ENCODE data around the gene DLEC1.

Gene DLEC1, protein sequence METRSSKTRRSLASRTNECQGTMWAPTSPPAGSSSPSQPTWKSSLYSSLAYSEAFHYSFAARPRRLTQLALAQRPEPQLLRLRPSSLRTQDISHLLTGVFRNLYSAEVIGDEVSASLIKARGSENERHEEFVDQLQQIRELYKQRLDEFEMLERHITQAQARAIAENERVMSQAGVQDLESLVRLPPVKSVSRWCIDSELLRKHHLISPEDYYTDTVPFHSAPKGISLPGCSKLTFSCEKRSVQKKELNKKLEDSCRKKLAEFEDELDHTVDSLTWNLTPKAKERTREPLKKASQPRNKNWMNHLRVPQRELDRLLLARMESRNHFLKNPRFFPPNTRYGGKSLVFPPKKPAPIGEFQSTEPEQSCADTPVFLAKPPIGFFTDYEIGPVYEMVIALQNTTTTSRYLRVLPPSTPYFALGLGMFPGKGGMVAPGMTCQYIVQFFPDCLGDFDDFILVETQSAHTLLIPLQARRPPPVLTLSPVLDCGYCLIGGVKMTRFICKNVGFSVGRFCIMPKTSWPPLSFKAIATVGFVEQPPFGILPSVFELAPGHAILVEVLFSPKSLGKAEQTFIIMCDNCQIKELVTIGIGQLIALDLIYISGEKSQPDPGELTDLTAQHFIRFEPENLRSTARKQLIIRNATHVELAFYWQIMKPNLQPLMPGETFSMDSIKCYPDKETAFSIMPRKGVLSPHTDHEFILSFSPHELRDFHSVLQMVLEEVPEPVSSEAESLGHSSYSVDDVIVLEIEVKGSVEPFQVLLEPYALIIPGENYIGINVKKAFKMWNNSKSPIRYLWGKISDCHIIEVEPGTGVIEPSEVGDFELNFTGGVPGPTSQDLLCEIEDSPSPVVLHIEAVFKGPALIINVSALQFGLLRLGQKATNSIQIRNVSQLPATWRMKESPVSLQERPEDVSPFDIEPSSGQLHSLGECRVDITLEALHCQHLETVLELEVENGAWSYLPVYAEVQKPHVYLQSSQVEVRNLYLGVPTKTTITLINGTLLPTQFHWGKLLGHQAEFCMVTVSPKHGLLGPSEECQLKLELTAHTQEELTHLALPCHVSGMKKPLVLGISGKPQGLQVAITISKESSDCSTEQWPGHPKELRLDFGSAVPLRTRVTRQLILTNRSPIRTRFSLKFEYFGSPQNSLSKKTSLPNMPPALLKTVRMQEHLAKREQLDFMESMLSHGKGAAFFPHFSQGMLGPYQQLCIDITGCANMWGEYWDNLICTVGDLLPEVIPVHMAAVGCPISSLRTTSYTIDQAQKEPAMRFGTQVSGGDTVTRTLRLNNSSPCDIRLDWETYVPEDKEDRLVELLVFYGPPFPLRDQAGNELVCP (N-terminal part only)

DNA sequence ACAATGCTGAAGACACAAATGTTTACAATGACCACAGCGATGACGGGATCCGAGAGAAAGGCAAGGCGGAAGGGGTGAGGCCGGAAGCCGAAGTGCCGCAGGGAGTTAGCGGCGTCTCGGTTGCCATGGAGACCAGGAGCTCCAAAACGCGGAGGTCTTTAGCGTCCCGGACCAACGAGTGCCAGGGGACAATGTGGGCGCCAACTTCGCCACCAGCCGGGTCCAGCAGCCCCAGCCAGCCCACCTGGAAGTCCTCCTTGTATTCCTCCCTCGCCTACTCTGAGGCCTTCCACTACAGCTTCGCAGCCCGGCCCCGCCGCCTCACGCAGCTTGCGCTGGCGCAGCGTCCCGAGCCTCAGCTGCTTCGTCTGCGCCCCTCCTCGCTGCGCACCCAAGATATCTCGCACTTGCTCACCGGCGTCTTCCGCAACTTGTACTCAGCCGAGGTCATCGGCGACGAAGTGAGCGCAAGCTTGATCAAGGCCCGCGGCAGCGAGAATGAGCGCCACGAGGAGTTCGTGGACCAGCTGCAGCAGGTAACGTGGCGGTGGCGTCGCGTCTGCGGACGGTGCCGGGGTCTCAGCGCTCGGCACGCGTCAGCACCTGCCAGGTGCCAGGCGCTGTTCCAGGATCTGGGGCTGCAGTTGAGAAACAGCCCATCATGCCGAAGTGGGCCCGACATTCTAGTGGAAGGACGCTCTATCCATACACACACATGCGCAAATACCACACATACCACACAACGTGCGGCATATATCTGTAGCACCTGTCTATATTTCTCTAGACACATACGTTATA is at the start of gene DLEC1:
DLEC1 (plus strand) TSS at position 108 of the 798 bp plus-strand sequence; CDS start at position 126, 18 bp downstream.
- DNase-seq = peak; percentile 50

DNA sequence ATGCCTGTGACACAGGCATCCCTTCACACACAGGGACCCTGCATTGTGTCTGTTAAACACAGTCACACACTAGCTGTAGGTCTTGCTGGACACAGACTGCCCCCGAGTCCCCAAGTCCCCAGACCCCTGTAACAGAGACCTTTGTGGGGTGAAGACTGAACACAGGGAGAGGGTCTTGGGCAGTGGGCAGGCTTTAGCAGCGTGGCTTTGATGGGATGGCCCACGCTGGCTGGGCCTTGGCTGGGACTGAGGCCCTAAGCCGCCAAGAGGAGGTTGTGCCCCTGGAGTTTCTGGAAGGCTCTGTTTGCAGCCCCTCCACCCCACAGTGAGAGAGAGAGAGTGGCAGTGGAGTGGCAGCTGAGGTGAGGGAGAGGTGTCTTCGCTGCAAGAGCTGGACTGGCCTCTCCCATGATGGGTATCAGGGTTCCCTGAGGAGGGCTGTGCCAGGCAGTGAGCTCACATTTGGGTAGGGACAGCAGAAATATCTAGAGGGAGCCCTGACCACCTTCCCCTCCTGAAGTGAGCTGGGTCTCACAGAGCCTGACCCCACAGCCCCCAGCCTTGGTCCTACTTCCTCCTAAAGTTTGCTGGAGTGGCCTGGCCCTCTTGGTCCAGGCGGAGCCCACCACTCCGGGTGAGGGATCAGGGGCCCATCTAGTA is 49.1 kb upstream of the DLEC1 start:
- DNase-seq = no peak

DNA sequence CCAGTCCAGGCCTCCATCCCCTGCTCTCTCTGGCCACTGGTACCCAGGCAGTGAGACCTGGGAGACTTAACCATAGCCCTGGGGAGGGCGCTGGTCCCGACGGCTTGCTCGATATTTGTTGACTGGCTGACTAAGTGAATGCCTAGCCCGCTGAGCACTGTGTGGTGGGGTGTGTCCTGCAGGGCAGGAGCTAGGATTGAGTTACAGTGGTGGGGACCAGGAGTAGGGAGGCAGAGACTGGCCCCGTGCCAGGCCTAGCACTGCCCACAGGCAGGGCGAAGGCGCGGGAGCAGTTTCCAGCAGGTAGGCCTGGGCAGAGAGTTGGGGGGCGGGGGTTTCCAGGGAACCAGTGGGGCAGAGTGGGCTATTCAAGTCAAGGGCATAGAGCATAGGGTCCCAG is 48.5 kb upstream of the DLEC1 start, which contains the start of gene VILL:
VILL (plus strand) TSS at position 260 of the 400 bp plus-strand sequence. CDS start 2,887 bp downstream, outside the sequence.
- no peak for DNase-seq

DNA sequence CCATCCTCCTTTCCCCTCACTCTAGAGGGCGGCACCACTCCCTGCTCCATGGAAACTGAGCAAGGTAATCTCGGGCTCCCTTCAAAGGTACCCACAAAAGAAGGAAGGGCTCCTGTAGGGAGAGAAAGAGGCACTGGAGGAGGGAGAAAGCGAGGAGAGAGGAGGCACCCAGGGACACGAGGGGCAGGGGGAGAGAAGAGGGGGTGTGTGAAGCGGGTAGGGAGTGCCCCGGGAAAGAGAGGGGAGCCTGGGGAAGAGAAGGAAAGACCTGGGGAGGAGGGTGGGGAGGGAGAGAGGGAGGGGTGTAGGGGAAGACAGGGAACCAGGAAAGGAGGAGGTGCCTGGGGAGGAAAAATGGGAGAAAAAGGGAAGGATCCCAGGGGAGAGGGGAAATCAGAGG is 47.9 kb upstream of the DLEC1 start:
- no peak for DNase-seq

DNA sequence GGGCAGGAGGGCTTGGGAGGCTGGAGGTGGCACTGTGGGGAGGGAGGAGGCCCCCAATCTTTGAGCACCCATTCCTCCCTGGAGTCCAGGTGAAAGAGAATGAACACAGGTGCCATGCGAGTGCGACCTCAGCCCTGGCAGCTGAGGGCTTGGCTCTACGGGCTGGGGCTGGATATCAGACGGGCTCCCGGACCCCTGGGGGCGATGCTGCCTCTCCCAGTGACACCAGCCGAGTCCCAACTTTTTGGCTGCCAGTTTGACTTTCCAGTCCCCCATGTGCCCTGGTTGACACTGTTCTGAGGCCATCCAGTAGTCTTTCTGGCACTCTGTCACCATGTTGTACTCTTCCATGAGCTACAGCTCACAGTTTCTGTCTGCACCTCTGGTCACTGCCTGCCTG is 47.2 kb upstream of the DLEC1 start:
- DNase-seq = no peak

DNA sequence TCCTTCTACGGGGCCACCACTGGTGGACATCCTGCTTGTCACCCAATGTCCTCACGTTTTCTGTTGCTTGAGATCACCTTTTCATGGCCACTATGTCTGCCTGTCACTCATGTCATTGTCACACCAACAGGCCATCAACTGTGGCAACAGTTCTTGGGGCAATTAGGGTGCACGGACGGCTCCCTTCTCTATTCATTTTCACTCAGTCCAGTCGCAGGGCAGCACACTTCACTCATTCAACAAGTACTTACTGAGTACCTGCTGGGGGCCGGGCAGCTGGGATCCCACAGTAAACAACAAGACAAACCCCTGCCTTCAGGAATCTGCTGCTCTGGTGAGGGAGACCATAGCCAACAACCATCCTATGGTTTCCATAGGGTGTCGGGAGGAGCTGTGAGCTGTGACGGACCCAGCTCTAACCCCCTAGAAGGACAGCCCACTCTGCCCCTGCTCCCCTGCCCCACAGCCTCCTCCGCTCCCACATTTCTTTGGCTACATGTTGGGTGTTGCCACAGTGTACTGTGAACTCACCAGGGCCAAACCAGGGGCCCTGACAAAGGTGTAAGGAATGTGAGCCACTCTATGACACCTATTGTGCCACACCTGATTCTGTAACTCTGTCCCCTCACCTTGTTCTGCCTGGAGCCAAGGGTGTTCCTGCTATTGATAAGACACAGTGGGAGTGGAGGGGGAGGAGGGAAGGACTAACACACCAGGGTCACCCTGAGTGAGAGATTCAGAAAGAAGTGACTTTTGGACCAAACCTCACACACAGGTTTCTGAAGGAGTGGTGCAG is 46.5 kb upstream of the DLEC1 start:
- DNase-seq = no peak

DNA sequence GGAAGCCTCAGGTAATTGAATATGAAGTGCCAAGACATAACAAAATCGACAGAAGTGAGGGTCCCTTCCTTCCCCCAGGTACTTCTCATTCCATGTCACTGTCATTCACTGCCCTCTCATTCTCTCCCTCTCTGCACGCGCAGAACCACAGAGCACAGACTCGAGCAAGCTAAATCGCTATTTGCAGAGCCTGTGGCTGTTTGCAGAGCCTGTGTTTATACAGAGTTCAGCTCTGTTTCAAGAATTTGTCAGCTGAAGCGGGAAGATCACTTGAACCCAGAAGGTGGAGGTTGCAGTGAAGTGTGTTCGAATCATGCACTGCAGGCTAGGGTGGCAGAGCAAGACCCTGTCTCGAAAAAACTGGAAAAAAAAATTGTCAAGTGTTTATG is 45.9 kb upstream of the DLEC1 start:
- no peak for DNase-seq

DNA sequence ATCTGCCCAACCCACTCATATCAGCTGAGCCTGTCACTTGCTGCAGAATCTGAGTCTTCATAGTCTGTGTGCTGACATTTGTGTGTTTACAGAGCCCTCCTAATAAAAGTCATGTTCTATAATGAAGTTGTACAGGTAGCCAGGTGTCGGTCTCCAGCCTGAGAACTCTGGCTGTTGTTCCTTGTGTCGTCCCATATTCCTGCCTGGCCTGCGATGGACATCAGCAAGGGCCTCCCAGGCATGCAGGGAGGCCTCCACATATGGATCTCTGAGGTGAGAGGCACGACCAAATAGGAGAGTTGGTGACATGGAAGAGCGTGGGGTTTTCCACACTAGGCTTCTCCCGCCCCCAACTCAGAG is 45.6 kb upstream of the DLEC1 start:
- DNase-seq = no peak

DNA sequence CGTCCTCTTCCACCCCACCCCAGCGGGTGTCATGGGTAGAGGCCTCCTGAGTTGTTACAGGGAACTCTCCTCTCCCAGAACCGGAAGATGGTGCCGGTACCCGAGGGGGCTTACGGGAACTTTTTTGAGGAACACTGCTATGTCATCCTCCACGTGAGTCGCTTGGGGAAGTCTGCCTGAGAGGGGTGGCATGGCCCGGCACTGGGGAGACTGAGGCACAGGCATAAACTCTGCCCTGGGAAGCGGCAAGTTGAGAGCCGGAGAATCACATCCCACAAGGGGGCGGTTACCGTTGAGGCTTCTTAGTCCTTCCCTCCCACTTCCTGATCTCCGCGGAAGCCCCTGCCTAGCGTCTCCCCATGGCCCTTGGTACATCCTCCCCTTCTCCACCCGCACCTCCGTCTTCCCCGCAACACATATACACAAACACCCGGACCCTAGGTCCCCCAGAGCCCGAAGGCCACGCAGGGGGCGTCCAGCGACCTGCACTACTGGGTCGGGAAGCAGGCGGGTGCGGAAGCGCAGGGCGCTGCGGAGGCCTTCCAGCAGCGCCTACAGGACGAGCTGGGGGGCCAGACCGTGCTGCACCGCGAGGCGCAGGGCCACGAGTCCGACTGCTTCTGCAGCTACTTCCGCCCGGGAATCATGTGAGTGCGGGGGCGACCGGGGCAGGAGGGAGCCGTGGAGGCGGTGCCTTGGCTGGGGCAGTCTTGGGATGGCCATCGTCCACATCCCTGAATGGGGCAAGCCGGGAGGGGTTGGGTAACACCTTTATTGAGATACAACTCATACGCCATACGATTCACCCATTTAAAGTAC is 45.0 kb upstream of the DLEC1 start:
- DNase-seq = no peak

DNA sequence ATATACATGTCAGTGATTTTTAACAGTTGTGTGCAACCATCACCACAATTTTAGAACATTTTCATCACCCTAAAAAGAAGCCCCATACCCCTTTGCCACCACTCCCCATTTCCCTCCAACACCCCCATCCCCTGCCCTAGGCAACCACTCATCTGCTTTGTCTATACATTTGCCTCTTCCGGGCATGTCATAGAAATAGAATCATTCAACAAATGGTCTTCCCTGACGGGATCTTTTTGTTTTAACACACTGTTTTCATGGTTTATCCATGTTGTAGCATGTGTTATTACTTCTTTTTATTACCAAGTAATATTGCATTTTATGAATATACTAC is 44.4 kb upstream of the DLEC1 start:
- no peak for DNase-seq

DNA sequence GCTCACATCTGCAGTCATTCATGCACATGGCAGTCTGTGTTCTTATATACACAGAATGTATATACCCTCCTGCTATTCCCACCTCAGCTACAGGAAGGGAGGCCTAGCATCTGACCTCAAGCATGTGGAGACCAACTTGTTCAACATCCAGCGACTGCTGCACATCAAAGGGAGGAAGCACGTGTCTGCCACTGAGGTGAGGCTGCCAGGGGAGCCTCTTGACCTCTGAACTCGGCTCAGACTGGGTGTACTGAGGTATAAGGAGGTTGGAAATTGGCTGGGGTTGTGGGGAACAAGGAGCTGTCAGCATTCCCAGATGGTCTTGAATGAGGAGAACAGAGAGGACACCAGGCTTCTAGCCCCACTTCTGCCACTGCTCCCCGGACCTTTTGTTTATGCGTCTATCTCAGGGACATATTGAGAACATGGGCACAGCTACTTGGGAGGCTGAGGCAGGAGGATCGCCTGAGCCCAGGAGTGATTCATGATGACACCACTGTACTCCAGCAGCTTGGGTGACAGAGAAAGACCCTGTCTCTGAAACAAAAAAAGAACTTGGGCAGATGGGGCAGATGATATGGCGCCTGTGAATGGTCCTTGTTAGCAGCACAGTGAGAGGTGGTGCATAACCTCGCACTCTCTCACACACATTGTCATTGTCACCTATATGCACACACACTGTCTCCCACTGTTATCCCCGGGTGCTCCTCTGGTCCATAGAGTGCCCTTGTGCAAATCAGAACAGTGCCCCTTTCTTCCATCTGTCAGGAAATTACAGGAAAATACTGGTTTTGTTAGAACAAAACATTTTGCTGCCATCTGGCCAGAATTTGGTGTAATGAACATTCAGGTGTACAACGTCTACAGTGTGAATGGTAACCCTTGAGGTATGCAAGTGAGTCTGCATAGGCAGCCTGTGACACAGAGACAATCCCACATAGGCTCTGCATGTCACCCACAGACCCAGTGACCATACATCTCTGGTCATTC is 43.1 kb upstream of the DLEC1 start:
- no peak for DNase-seq

DNA sequence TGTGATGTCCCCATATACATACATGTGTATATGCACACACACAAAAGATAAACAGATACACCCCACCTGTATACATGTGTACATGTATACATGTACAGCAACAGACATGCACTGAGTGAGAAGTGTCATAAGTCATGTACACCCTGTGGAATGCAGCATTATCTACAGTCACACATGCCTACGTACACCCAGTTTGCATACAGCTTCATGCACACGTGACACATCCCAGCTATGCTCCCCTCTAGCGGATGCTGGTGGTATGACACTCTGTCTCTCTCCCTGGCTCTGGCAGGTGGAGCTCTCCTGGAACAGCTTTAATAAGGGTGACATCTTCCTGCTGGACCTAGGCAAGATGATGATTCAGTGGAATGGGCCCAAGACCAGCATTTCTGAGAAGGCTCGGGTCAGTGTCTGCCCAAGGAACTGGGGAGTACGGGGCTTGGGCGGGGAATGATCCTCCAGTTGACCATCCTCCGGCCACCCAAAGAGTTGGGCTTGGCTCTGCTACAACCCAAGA is 42.2 kb upstream of the DLEC1 start:
- peak; percentile 67 for DNase-seq

DNA sequence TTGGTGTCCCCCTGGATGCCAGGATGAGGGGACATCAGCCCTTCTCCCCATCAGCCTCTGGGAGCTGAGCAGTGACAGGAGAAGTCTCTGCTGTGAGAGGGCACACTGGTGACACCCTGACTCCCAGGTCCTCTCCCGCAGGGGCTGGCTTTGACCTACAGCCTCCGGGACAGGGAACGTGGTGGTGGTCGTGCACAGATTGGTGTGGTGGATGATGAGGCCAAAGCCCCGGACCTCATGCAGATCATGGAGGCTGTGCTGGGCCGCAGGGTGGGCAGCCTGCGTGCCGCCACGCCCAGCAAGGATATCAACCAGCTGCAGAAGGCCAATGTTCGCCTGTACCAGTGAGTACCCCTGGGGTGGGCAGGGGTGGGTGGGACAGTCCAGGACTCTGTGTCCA is 41.7 kb upstream of the DLEC1 start:
- DNase-seq = no peak

DNA sequence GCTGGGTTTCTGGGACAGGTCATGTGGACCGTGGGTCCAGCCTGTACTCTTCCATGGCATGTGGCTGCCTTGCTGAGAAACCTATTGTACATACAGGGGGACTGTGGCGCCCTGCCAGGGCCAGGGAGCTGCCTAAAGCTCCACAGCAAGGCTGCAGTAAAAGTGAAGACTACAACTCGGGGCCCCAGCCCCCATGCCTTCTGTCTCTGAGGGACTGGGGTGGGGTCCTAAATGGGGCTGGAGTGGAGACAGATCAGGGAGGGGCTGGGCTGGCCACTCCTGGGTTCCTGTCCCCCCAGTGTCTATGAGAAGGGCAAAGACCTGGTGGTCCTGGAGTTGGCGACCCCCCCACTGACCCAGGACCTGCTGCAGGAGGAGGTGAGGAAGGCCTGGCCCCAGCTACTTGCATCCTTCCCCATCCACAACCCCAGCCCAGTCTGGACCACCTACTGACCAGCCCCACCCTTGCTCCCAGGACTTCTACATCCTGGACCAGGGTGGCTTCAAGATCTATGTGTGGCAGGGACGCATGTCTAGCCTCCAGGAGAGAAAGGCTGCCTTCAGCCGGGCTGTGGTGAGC is 41.1 kb upstream of the DLEC1 start:
- DNase-seq = no peak

DNA sequence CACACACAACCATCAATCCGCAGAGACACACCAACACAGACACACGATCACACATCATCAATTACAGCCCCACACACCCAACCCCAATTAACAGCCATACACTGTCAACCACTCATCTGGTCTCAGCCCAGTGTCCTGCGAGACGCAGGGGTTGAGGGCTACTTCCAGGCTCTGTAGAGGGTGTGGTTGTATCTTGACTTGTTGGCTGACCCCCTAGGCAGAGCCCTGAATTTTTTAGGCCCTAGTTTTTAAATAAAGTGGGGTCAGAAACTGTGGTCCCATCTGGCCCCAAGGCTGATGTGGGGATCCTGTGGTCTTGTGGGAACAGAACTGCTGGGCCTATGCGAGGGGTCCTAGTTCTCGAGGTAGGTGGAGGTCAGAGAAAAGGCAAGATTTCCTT is 39.2 kb upstream of the DLEC1 start:
- no peak for DNase-seq

DNA sequence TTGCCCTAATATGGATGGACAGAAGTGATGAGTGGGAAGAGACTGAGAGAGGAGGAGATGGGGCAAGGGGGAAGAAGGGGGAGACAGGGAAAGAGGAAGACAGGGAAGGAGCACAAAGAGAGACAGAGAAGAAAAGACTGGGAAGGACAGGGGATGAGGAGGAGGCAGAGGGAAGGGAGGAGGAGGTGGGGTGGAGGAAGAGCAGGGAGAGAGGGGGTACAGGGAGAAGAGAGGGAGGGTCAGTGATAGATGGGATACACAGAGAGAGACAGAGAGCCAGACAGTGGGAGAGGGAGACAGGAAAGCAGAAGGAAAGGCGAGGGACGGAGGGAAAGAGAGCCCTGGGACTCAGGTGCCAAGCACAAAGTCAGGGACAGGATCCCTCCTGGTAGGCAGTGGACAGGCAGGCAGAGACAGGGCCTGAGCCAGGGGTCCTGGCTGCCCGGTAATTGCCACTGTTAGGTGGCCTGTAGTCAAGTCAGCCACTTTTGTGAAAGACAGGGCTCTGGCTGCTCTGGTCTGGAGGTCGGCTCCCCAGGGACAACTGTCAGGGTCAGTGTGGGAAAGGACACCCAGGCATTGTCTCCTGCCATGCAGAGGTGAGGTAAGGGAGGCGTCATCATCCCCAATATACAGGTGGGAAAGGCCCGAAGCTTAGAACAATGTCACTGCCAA is 38.6 kb upstream of the DLEC1 start:
- DNase-seq = no peak

DNA sequence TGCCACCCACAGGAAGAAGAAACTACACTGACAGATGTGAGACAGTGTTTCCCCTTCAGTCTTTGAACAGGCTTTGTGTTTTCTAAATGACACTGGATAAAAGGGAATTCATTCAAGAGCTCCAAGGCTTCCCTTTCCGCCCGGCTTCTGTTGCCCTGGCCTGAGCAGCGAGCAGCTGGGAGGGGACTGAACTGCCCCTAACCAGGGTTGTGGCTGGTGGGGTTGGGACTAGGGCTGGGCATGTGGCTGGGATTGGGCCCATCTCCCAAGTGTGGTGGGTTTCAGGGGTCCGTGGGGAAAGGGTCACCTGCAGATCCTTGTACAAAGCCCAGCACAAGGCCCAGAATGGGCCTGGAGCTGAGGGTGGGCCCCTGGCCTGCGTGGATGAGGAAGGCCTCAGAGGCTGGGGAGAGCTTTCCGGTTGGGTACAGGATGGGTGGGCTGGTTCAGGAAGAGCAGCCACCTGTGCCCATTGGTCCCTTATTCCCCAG is 38.0 kb upstream of the DLEC1 start:
- DNase-seq = no peak
